Measurements from ENCODE around the gene BRIP1. TPM values are rescaled to one million over a fixed set of nuclear protein-coding genes. Genes with fewer than 3 reads are reported as not detected.

BRIP1 gene
- total and polyA plus RNA-seq, 4 donors: 0.21 to 4.3 (median 0.82) TPM

DNA sequence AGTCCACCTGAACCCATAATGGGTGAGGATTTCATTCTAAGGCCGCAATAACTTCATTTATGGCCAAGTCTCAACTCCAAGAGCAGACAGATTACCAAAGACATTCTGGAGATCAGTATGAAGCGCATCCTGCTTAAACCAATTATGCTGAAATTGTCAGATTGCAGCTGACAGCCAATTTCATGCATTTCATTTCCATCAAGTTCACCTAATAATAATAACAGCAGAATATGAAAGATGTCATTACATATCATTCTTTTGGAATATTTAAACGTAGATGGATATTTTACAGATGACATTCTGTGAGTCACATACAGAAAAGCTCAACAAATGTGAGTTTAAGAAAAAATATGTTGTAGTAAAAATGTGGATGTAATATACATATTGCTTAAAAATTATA lies 217.4 kb downstream of the BRIP1 start:
- H3K4me3 ChIP-seq: no peak overlapping the region
- DNase-seq: no peak
- WGBS, 2 donors: 83 to 91% methylated on average over 3 of the region's 3 CpGs

DNA sequence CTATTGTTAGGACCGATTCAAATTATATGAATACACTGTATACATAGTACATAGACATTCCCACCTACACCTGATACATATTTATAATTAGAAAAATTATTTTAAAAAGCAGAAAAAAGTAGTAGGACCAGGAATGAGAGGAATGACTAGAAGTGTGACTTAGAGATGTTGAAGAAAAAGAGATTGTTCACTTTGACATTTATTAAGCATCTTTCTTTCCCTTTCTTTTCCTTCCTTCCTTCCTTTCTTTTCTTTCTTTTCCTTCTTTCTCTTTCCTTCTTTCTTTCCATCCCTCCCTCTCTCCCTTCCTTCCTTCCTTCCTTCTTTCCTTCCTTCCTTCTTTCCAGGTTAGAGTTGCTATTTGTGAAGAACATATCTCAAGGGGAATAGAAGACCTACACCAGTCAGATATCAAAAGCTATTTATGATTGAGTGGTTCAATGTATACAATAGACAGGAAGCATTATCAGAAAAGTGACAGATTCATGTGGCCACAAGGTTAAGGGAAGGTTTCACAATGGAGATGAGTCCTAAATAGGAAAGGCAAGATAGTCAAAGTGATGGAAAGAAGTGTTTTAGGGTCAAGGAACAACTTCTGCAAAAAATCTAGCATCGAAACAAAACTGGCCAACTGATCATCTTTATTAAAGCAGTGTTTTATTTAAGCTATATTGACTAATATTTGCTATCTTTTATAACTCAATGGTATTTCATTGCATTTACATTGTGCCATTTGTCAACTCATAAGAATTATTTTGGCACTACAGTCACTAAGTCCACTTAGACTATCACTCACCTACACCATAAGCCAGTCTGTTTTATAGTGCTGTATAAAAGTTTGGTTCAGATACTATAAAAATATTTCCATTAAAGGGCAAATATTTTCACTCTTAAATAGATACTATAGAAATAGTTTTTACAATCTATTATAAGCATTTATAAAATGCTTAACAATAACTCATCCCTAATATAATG lies 218.2 kb downstream of the BRIP1 start:
- Histone ChIP-seq H3K4me1 (ENCODE audit: control insufficient read depth in 5 of 5, insufficient read depth in 5 of 5, low read length in 5 of 5) (no peaks in the 10 kb centered on the region), H3K9ac (ENCODE audit: insufficient read depth in 1 of 2, low read length in 2 of 2) (no peak overlapping the region), H3K4me3 (no peak overlapping the region), H3K9me3 (ENCODE audit: control insufficient read depth in 4 of 4, insufficient read depth in 3 of 4, low read length in 3 of 4) (peaks cover 0 to 3% (median under 1%) of the 10 kb centered on the region in 4 donors), H3K36me3 (ENCODE audit: control insufficient read depth in 4 of 4, insufficient read depth in 4 of 4, low read length in 4 of 4) (no peaks in the 10 kb centered on the region), H3K27ac (ENCODE audit: low read depth in 1 of 2, low read length in 1 of 2) (no peak overlapping the region), H3K27me3 (ENCODE audit: control insufficient read depth in 3 of 3, insufficient read depth in 3 of 3, low read length in 2 of 3) (no peaks in the 10 kb centered on the region)
- DNase-seq (no peak), ATAC-seq (ENCODE audit: insufficient read depth, low FRiP score) (no peak)
- 92 to 94% methylated on average over 2 of the region's 2 CpGs for WGBS, 2 donors
- TF ChIP-seq, protein P1, sequence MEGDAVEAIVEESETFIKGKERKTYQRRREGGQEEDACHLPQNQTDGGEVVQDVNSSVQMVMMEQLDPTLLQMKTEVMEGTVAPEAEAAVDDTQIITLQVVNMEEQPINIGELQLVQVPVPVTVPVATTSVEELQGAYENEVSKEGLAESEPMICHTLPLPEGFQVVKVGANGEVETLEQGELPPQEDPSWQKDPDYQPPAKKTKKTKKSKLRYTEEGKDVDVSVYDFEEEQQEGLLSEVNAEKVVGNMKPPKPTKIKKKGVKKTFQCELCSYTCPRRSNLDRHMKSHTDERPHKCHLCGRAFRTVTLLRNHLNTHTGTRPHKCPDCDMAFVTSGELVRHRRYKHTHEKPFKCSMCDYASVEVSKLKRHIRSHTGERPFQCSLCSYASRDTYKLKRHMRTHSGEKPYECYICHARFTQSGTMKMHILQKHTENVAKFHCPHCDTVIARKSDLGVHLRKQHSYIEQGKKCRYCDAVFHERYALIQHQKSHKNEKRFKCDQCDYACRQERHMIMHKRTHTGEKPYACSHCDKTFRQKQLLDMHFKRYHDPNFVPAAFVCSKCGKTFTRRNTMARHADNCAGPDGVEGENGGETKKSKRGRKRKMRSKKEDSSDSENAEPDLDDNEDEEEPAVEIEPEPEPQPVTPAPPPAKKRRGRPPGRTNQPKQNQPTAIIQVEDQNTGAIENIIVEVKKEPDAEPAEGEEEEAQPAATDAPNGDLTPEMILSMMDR (IDR thresholded peaks at IDR 0.05; ENCODE audit: control extremely low read depth, extremely low read depth): no peak

More for the DNA sequence above, 217.4 kb downstream of the BRIP1 start:
- no peaks in the 10 kb centered on the region for H3K4me1 ChIP-seq (ENCODE audit: control insufficient read depth in 5 of 5, insufficient read depth in 5 of 5, low read length in 5 of 5)
- ATAC-seq (ENCODE audit: insufficient read depth, low FRiP score): no peak
- H3K27me3 ChIP-seq (ENCODE audit: control insufficient read depth in 3 of 3, insufficient read depth in 3 of 3, low read length in 2 of 3): no peaks in the 10 kb centered on the region
- H3K9ac ChIP-seq (ENCODE audit: insufficient read depth in 1 of 2, low read length in 2 of 2): no peak overlapping the region
- H3K9me3 ChIP-seq (ENCODE audit: control insufficient read depth in 4 of 4, insufficient read depth in 3 of 4, low read length in 3 of 4): peaks cover 0 to 7% (median under 1%) of the 10 kb centered on the region in 4 donors
- no peak overlapping the region for H3K27ac ChIP-seq (ENCODE audit: low read depth in 1 of 2, low read length in 1 of 2)
- no peaks in the 10 kb centered on the region for H3K36me3 ChIP-seq (ENCODE audit: control insufficient read depth in 4 of 4, insufficient read depth in 4 of 4, low read length in 4 of 4)
- TF ChIP-seq, protein P1 (IDR thresholded peaks at IDR 0.05; ENCODE audit: control extremely low read depth, extremely low read depth): no peak

DNA sequence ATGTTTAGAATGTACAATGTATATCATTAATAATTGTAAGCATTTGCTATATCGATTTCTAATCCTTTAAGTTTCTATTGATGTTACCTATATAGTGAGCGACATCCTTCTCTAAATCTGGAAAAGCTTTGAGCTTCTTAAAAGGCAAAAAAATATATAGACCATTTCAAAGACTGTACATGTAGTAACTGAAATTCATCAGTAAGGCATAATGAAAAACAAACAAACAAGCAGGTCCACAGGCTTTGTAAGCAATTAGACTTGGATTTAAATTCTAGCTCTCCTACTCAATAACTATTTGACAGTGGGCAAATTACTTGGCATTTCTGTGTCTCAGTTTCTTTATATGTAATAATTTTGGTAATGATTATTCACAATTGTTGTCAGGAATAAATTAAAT lies 220.6 kb downstream of the BRIP1 start:
- ATAC-seq (ENCODE audit: insufficient read depth, low FRiP score): no peak
- H3K9me3 ChIP-seq (ENCODE audit: control insufficient read depth in 4 of 4, insufficient read depth in 3 of 4, low read length in 3 of 4): no peaks in the 10 kb centered on the region

More for the DNA sequence above, 220.6 kb downstream of the BRIP1 start:
- no peak overlapping the region for H3K4me3 ChIP-seq
- no peaks in the 10 kb centered on the region for H3K4me1 ChIP-seq (ENCODE audit: control insufficient read depth in 5 of 5, insufficient read depth in 5 of 5, low read length in 5 of 5)
- H3K36me3 ChIP-seq (ENCODE audit: control insufficient read depth in 4 of 4, insufficient read depth in 4 of 4, low read length in 4 of 4): no peaks in the 10 kb centered on the region
- WGBS, 2 donors: 97% methylated on average over 2 of the region's 2 CpGs
- TF ChIP-seq, protein P1 (IDR thresholded peaks at IDR 0.05; ENCODE audit: control extremely low read depth, extremely low read depth): no peak
- DNase-seq: no peak
- no peak overlapping the region for H3K9ac ChIP-seq (ENCODE audit: insufficient read depth in 1 of 2, low read length in 2 of 2)
- H3K27me3 ChIP-seq (ENCODE audit: control insufficient read depth in 3 of 3, insufficient read depth in 3 of 3, low read length in 2 of 3): no peaks in the 10 kb centered on the region
- H3K27ac ChIP-seq (ENCODE audit: low read depth in 1 of 2, low read length in 1 of 2): no peak overlapping the region

Measured in lung (tissue), 12 donors.